Fibroblast of the aortic adventitia (primary cell): ENCODE measurements around the gene IL26. TPM values are rescaled to one million over a fixed set of nuclear protein-coding genes. Genes with fewer than 3 reads are reported as not detected.

Experiments
- DNase-seq: peaks from one replicate; pipeline ENCODE4 v3.0.0-alpha.2; 2010; ENCODE audit warnings: low read depth
- H3K4me3 ChIP-seq: 2 replicates; pipeline ENCODE4 v1.5.1; 2011; ENCODE audit warnings: low read depth, mild to moderate bottlenecking, control low read depth, low read length, moderate library complexity
- CTCF ChIP-seq: IDR thresholded peaks from 2 replicates; pipeline ENCODE4 v1.5.1; 2011; ENCODE audit warnings: mild to moderate bottlenecking, low read length, control low read depth, inconsistent platforms; ENCODE audit not compliant: insufficient read depth
- total RNA-seq: library from RNA; depleted of rRNA; stranded (reverse); fragments of >200 nt; gene quantifications from 2 replicates; pipeline ENCODE4 v1.2.3, GENCODE V29; 2012; ENCODE audit warnings: low replicate concordance

Gene IL26
- total RNA-seq, 1 donor = not detected

- H3K4me3 ChIP-seq = no peak overlapping the region
- no peak for DNase-seq
- TF ChIP-seq CTCF = no peak
Observed at GRCh38 chr12:68162374-68162773, 63.2 kb downstream of the IL26 start.

- no peak for TF ChIP-seq CTCF
- DNase-seq = no peak
- no peak within 1 kb of the TSS for H3K4me3 ChIP-seq
Observed at GRCh38 chr12:68159681-68160304, 65.8 kb downstream of the IL26 start, which contains the start of gene IFNG. Gene IFNG, minus strand, starts transcription at chr12:68159740. Its CDS starts 125 bp downstream, at chr12:68159615.

GRCh38 chr12:68158432-68158831 lies 67.2 kb downstream of the IL26 start:
- peak; percentile 2 for DNase-seq
- H3K4me3 ChIP-seq = no peak overlapping the region
- TF ChIP-seq CTCF = peak; percentile 30

- DNase-seq = no peak
- TF ChIP-seq CTCF = no peak
Observed at GRCh38 chr12:68157380-68157779, 68.2 kb downstream of the IL26 start.

GRCh38 chr12:68156636-68157035 lies 69.0 kb downstream of the IL26 start:
- no peak for DNase-seq
- H3K4me3 ChIP-seq = no peak overlapping the region
- TF ChIP-seq CTCF = no peak

More at GRCh38 chr12:68157380-68157779, 68.2 kb downstream of the IL26 start:
- H3K4me3 ChIP-seq = no peak overlapping the region

- DNase-seq = no peak
- TF ChIP-seq CTCF = no peak
- no peak overlapping the region for H3K4me3 ChIP-seq
Observed at GRCh38 chr12:68154779-68155178, 70.8 kb downstream of the IL26 start.

Other genes with a start within 250 kb of the IL26 start
- 0.09 TPM in 1 of 2 replicates, not detected in the other for gene IFNG-AS1, start 236.4 kb downstream of the IL26 start, total RNA-seq
- gene IFNG, start 66.1 kb downstream of the IL26 start, total RNA-seq = not detected in 2 replicates
- not detected in 2 replicates for gene IL22, start 27.8 kb upstream of the IL26 start, total RNA-seq
- 15.5 and 23.2 TPM in 2 replicates for gene MDM1, start 106.6 kb upstream of the IL26 start, total RNA-seq